ENCODE results near the gene FZD1.

GRCh38 chr7:91230100-91230499 lies 34.1 kb upstream of the FZD1 start:
- TF ChIP-seq, protein P1, sequence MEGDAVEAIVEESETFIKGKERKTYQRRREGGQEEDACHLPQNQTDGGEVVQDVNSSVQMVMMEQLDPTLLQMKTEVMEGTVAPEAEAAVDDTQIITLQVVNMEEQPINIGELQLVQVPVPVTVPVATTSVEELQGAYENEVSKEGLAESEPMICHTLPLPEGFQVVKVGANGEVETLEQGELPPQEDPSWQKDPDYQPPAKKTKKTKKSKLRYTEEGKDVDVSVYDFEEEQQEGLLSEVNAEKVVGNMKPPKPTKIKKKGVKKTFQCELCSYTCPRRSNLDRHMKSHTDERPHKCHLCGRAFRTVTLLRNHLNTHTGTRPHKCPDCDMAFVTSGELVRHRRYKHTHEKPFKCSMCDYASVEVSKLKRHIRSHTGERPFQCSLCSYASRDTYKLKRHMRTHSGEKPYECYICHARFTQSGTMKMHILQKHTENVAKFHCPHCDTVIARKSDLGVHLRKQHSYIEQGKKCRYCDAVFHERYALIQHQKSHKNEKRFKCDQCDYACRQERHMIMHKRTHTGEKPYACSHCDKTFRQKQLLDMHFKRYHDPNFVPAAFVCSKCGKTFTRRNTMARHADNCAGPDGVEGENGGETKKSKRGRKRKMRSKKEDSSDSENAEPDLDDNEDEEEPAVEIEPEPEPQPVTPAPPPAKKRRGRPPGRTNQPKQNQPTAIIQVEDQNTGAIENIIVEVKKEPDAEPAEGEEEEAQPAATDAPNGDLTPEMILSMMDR (IDR thresholded peaks at IDR 0.05) = no peak
- TF ChIP-seq EZH2 (IDR thresholded peaks at IDR 0.05) (no peak), EZH2phosphoT487 (IDR thresholded peaks at IDR 0.05) (no peak)

Data from neural progenitor cell (in vitro differentiated cells).